Measurements from ENCODE around the gene CYP4A22. TPM values are rescaled to one million over a fixed set of nuclear protein-coding genes. Genes with fewer than 3 reads are reported as not detected.
"Not testable (repeated sequence)": the region's sequence is repeated elsewhere in the genome, so short reads cannot be mapped to it uniquely, and the experiment has no call there.

CYP4A22 gene, protein sequence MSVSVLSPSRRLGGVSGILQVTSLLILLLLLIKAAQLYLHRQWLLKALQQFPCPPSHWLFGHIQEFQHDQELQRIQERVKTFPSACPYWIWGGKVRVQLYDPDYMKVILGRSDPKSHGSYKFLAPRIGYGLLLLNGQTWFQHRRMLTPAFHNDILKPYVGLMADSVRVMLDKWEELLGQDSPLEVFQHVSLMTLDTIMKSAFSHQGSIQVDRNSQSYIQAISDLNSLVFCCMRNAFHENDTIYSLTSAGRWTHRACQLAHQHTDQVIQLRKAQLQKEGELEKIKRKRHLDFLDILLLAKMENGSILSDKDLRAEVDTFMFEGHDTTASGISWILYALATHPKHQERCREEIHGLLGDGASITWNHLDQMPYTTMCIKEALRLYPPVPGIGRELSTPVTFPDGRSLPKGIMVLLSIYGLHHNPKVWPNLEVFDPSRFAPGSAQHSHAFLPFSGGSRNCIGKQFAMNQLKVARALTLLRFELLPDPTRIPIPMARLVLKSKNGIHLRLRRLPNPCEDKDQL
- polyA plus RNA-seq (2011; rRNA removed) = not detected in 2 replicates
- not detected in 2 replicates for polyA minus RNA-seq (2011; rRNA and poly(A)+ RNA removed)

DNA sequence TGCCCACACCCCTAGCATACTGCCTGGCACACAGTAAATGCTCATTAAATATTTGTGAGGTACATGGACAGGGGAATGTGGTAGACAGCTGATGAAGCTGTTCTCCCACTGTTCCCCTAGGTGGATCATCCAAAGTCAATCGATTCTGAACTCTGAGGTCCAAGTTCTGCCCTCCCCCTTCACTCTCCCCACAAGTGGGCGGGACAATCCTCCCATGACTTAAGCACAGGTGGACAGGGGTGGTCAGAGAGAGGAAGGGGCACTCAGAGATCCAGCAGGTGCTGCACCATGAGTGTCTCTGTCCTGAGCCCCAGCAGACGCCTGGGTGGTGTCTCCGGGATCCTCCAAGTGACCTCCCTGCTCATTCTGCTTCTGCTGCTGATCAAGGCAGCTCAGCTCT is at the start of gene CYP4A22:
Gene CYP4A22, plus strand, starts transcription at position 244 of the 400 bp plus-strand sequence. Its CDS starts 45 bp downstream, at position 289.
- ChIA-PET POLR2A (no interaction called here), CTCF (no interaction called here)
- Histone ChIP-seq H3K9me3 (ENCODE audit: control insufficient read depth, insufficient read depth, low read length) (no peaks in the 10 kb centered on the region), H3K27ac (ENCODE audit: low read depth, low read length) (no peak within 1 kb of the TSS), H3K27me3 (ENCODE audit: control insufficient read depth, insufficient read depth, low read length) (no peaks in the 10 kb centered on the region), H3K4me3 (ENCODE audit: low read depth, low read length) (no peak within 1 kb of the TSS)
- no peak for DNase-seq (ENCODE audit: low read depth, low spot score)
- TF ChIP-seq, protein P1, sequence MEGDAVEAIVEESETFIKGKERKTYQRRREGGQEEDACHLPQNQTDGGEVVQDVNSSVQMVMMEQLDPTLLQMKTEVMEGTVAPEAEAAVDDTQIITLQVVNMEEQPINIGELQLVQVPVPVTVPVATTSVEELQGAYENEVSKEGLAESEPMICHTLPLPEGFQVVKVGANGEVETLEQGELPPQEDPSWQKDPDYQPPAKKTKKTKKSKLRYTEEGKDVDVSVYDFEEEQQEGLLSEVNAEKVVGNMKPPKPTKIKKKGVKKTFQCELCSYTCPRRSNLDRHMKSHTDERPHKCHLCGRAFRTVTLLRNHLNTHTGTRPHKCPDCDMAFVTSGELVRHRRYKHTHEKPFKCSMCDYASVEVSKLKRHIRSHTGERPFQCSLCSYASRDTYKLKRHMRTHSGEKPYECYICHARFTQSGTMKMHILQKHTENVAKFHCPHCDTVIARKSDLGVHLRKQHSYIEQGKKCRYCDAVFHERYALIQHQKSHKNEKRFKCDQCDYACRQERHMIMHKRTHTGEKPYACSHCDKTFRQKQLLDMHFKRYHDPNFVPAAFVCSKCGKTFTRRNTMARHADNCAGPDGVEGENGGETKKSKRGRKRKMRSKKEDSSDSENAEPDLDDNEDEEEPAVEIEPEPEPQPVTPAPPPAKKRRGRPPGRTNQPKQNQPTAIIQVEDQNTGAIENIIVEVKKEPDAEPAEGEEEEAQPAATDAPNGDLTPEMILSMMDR (IDR thresholded peaks at IDR 0.05; ENCODE audit: low read depth, low read length) = no peak

GRCh38 chr1:47089356-47089755 is 47.9 kb upstream of the CYP4A22 start:
- H3K9me3 ChIP-seq (ENCODE audit: control insufficient read depth, insufficient read depth, low read length); H3K4me3 ChIP-seq (ENCODE audit: low read depth, low read length); DNase-seq (ENCODE audit: low read depth, low spot score); POLR2A ChIA-PET; H3K27me3 ChIP-seq (ENCODE audit: control insufficient read depth, insufficient read depth, low read length); CTCF ChIA-PET; H3K27ac ChIP-seq (ENCODE audit: low read depth, low read length): not testable (repeated sequence)
- TF ChIP-seq, protein P1 (IDR thresholded peaks at IDR 0.05; ENCODE audit: low read depth, low read length) = peak; percentile 46

- CTCF ChIA-PET; H3K27ac ChIP-seq (ENCODE audit: low read depth, low read length); POLR2A ChIA-PET; H3K27me3 ChIP-seq (ENCODE audit: control insufficient read depth, insufficient read depth, low read length); H3K4me3 ChIP-seq (ENCODE audit: low read depth, low read length); DNase-seq (ENCODE audit: low read depth, low spot score); H3K9me3 ChIP-seq (ENCODE audit: control insufficient read depth, insufficient read depth, low read length): not testable (repeated sequence)
- TF ChIP-seq, protein P1 (IDR thresholded peaks at IDR 0.05; ENCODE audit: low read depth, low read length) = 0 out of 2 replicates have a peak, but pooled peaks have one; percentile 16
Measured at GRCh38 chr1:47091476-47091875, 45.8 kb upstream of the CYP4A22 start.

GRCh38 chr1:47104816-47105215 is 32.4 kb upstream of the CYP4A22 start:
- Histone ChIP-seq H3K4me3 (ENCODE audit: low read depth, low read length) (no peak overlapping the region), H3K27ac (ENCODE audit: low read depth, low read length) (no peak overlapping the region), H3K27me3 (ENCODE audit: control insufficient read depth, insufficient read depth, low read length) (no peaks in the 10 kb centered on the region), H3K9me3 (ENCODE audit: control insufficient read depth, insufficient read depth, low read length) (no peaks in the 10 kb centered on the region; the same call in 1 of the 2 replicates)
- TF ChIP-seq, protein P1 (IDR thresholded peaks at IDR 0.05; ENCODE audit: low read depth, low read length) = no peak
- ChIA-PET CTCF (no interaction called here), POLR2A (no interaction called here)
- no peak for DNase-seq (ENCODE audit: low read depth, low spot score)

- Histone ChIP-seq H3K4me3 (ENCODE audit: low read depth, low read length) (no peak overlapping the region), H3K27me3 (ENCODE audit: control insufficient read depth, insufficient read depth, low read length) (no peaks in the 10 kb centered on the region), H3K9me3 (ENCODE audit: control insufficient read depth, insufficient read depth, low read length) (no peaks in the 10 kb centered on the region; the same call in 1 of the 2 replicates), H3K27ac (ENCODE audit: low read depth, low read length) (no peak overlapping the region)
- TF ChIP-seq, protein P1 (IDR thresholded peaks at IDR 0.05; ENCODE audit: low read depth, low read length) = no peak
- CTCF ChIA-PET = no interaction called here
- POLR2A ChIA-PET = no interaction called here
- no peak for DNase-seq (ENCODE audit: low read depth, low spot score)
Measured at GRCh38 chr1:47106792-47107191, 30.4 kb upstream of the CYP4A22 start.

GRCh38 chr1:47107851-47108574 is 29.2 kb upstream of the CYP4A22 start:
- H3K9me3 ChIP-seq (ENCODE audit: control insufficient read depth, insufficient read depth, low read length); CTCF ChIA-PET; POLR2A ChIA-PET; H3K27me3 ChIP-seq (ENCODE audit: control insufficient read depth, insufficient read depth, low read length); DNase-seq (ENCODE audit: low read depth, low spot score); H3K4me3 ChIP-seq (ENCODE audit: low read depth, low read length); H3K27ac ChIP-seq (ENCODE audit: low read depth, low read length): not testable (repeated sequence)

- H3K27me3 ChIP-seq (ENCODE audit: control insufficient read depth, insufficient read depth, low read length); H3K9me3 ChIP-seq (ENCODE audit: control insufficient read depth, insufficient read depth, low read length); H3K4me3 ChIP-seq (ENCODE audit: low read depth, low read length); CTCF ChIA-PET; DNase-seq (ENCODE audit: low read depth, low spot score); POLR2A ChIA-PET; H3K27ac ChIP-seq (ENCODE audit: low read depth, low read length): not testable (repeated sequence)
Measured at GRCh38 chr1:47109482-47109881, 27.8 kb upstream of the CYP4A22 start.

Data from AG04450 (cell line).